Central memory CD4-positive, alpha-beta T cell (primary cell): ENCODE data around the gene SLC25A39.
"Not testable (repeated sequence)": the region's sequence is repeated elsewhere in the genome, so short reads cannot be mapped to it uniquely, and the experiment has no call there.

ENCODE experiments used
- DNase-seq: peaks from one replicate; pipeline ENCODE4 v3.0.0; 2022
- total RNA-seq, 3 experiments: gene quantifications; one replicate each; lab custom pipeline; 2026; lab: John Stamatoyannopoulos, UW

The SLC25A39 gene
- total RNA-seq, result 57.9 to 161 (median 72.6) reads per million in 3 experiments

DNA sequence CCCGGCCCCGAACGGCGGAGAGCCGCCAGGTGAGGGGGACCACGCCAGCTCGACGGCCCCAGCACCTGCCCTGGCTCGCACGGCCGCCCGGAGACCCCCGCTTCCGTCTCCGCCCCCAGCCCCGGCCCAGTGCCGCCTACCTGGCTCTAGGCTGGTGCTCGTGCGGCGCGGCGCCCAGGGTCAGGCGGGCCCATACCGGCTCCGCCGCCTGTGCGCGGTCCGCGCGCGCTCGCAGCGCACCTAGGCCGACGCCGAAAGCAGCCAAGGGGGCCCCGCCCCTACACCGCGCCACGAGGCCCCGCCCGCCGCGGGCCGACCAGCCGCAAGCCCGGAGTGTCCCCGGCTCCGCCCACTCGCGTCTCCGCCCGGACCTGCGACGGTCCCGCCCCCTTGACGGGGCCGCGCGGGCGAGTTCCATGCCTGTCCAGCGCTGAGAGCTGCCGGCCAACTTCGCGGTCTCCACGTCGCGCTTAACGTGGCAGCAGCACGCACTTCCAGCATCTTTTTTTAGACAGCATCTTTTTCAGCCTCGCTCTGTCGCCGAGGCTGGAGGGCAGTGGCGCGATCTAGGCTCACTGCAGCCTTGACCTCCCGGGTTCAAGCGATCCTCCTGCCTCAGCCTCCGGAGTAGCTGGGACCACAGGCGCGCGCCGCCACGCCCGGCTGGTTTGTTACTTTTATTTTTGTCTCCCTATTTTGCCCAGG, at the start of gene SLC25A39:
Gene SLC25A39, minus strand, starts transcription at position 253 of the 705 bp plus-strand sequence. CDS start 1,261 bp downstream, outside the sequence.
- peak; percentile 93 for DNase-seq

DNA sequence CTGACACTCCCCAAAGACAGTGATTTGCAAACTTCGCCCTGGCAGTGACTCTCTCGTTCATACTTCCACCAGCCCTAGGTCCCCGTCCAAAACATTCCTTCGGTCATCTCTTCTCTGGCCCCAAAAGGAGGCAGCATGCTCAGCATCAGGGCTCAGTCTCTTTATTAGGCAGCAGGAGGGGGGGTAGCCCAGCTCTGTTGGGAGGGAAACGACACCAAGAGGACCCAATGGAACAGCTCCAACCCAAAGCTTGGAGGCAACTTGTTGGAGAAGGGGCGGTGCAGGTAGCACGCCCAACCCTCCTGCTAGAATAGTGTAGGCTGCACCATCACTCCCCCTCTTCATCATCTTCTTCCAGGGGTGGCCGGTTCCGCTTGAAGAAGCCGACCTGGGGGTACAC, 47.4 kb upstream of the SLC25A39 start:
- DNase-seq, result no peak

DNA sequence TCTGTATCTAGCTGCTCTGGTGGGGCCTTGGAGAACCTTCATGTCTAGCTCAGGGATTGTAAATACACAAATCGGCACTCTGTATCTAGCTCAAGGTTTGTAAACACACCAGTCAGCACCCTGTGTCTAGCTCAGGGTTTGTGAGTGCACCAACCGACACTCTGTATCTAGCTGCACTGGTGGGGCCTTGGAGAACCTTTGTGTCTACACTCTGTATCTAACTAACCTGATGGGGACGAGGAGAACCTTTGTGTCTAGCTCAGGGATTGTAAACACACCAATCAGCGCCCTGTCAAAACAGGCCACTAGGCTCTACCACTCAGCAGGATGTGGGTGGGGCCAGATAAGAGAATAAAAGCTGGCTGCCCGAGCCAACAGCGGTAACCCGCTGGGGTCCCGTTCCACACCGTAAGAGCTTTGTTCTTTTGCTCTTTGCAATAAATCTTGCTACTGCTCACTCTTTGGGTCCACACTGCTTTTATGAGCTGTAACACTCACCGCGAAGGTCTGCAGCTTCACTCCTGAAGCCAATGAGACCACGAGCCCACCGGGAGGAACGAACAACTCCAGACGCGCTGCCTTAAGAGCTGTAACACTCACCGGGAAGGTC, 44.9 kb upstream of the SLC25A39 start:
- not testable (repeated sequence) for DNase-seq

GRCh38 chr17:44368391-44369243, 44.0 kb upstream of the SLC25A39 start:
- DNase-seq, result not testable (repeated sequence)

DNA sequence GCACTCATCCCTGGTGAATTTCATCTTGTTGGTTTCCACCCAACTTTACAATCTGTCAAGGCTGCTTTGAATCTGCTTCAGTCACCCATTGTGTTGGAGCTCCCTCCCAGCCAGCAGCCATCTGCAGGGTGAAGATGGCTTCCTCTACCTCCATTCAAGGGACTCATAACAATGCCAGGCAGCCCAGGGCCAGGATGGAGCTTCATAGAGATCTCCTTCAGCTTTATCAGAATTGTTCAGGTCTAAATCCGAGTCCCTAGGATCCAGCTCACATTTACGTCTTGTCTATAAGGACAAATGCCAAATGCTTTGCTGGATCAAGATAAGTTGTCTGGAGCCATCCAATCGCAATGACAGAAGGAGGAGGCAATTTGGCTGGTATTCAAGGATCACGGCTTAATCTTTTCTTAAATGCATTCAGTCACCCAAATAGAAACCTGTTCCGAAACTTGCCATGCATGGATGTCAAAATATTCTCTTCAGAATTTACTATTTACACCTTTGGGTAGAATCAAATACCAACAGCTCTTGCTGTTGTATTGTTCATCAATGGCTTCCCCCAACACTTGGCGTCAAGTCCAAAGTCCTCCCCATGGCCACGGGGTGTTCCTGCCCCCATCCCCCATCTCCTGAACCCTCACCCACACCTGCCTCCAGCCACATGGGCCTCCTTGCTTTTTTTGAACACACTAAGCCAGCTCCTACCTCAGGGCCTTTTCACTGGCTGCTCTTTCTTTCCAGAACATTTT, 42.8 kb upstream of the SLC25A39 start:
- DNase-seq, result no peak

DNA sequence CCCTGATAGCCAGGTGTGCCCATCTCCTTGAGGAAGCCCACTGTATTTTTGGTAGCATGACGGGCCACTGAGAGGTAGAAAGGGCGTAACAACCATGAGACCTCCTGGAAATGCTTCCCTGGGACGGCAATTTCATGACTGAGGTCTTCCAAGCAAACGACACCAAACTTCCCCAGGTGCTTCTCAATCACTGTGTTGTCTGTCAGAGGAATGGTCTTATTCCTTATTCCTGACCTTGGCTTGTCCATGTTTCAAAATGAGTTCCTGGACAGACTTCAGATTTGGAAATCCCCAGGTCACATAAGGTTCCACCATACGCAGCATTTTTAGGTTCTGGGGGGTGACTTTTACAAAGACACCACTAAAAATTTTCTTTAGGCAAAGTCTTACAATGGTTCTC, 40.4 kb upstream of the SLC25A39 start:
- DNase-seq, result not testable (repeated sequence)

DNA sequence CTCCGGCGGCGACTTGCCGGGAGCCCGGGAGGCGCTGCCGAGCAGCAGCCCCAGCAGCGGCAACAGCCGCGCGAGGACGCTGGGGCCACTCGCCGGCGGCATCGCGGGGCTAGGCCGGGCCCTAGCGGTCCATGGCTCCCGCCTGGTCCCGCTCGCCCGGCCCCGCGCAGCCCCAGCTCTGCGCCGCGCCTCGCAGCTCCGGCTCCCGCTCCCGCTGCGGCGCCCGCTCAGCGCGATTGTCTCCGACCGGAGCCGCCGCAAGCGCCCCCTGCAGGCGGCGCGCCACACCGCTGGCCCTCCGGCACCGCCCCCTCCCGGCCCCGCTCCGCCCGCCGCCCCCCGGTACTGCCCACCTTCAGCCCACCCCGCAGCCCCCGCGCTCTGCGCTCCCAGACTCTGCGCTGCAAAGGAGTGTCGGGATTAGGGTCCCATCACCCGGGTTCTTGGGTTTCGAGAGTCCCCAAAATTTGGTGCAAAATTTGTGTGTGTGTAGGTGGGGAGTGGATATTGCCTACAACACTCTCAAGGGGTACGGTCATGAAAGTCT, 39.1 kb upstream of the SLC25A39 start, which contains the start of gene FAM171A2:
Gene FAM171A2, minus strand, starts transcription at position 241 of the 547 bp plus-strand sequence. Its CDS starts 139 bp downstream, at position 102.
- DNase-seq, result peak; percentile 63

DNA sequence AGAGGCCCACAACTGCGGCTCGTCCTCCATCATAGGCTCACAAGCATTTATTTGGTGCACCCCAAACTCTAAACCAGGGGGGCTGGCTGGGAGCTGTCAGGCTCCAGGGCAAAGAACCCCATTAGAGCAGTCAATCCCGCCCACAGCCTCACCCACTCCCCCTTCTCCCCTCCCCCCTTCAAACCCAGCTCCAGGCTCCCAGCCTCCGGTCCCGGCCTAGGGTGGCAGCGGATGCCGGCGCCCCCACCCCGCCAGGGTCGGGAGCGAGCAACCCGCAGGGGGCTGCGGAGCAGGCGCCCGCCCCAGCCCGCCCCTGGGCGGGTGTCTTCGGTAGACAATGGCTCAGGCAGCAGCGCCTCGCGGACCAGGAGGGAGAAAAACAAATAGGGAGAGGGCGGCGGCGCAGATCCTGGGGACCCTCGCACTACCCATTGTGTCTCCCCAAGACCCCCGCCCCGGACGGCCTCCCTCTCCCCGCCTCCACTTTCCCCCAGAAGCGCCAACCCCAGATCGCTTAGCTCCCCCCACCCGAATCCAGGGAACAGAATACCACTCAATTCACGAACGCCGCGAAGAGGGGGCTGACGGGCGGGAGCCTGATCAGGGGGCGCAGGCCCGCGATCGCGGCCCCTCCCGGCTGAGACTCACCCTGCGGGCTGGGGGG, 38.5 kb upstream of the SLC25A39 start:
- no peak for DNase-seq

DNA sequence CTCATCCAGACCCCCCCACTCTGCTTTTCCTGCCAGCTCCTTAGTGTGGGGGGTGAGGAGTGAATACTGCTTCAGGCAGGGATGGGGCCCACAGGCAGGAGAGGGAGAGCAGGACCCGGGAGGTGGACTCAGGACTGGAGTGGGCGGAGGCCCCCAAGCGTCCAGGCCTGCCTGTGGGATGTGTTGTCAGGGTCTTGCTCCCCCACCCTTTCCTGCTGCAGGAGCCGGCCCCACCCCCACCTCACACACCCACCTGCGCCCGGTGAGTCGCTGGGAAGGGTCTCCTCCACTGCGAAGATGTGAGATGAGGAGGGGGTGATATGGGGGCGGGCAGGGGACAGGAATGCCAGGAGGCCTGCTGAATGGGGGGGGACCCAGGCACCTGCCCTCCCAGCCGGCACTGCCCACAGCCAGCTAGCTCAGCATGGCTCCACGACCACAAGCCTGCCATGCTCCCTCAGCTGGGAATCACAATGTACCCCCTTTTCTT, 37.9 kb upstream of the SLC25A39 start:
- DNase-seq, result no peak

DNA sequence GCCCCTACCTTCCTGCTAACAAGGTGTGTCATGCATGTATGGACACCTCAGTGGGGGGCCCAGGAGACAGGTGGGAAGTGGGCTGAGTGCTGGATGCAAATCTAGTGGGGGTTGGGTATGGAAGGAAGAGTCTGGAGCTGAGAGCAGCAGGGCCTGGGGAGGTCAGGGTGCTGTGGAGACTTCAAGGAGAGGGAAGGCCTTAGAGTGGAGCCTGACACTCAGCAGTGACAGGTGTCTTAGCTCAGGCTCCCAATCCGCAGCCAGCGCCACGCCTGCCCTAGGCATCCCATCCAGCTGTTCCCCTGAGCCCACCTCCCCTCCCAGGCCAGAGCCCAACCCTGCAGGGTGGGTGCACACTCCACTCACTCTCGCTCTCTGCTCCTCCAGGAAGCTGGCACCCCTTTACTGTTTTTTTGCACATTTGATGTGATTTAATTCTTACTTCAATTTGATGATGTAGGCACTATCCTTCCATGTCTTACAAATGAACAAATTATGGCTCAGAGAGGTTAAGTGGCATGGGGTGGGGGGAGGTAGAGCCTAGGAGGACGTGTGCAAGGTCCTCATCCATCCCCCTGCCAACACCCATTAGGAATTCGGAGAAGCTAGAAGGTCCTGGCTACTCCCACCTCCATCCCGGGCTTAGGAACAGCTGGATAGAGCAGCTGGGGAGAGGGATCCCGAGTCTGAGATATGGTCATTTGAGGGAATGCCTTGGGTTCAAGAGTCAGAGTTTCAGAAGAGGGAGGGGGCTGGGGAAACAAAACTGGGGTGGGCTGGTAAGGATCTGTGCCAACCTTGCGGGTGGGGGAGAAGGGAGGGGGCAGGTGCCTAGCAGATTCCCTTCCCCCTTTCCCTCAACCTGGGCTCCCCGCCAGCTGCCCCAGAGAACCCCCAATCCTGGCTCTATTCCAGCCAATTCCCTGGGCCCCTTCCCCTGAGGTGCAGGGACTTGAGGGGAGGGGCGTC, 37.0 kb upstream of the SLC25A39 start:
- DNase-seq, result no peak

DNA sequence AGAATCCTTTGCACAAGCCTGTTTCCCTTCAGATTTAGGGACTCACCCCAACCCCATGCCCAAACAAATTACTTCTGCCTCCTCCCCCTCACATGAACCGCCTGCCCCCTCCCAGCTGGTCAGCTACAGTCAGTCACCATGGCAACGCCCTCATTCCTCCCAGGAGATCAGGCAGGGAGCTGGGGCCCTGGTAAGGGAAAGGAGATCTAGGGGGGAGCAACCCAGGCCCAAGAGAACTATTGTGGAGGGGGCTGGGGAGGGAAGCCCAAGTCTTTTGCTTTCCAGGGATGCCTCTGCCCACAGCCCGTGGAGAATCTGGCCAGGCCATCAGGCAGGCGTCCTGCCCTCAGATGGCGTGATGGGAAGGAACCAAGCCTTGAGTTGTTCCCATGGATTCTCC, 36.2 kb upstream of the SLC25A39 start:
- no peak for DNase-seq

DNA sequence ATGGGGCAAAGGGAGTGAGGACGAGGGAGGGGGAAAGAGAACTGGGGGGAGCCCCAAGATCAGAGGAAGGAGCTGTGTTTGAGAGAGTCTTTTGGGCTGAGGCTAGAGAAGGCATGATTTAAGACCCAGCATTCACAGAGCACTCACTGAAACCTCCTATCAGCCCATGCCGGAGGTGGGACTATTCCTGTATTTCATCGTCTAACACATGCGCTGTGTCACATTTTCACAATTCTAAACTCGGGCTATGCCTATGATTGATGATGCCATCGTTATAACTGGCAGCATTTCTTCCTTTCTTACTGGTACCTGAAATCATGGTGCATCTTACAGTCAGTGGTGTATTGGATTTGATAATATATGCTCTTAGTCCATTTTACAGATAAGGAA, 35.5 kb upstream of the SLC25A39 start:
- no peak for DNase-seq

- no peak for DNase-seq
Observed at GRCh38 chr17:44359458-44360143, 35.0 kb upstream of the SLC25A39 start.

- no peak for DNase-seq
Observed at GRCh38 chr17:44359006-44359405, 34.4 kb upstream of the SLC25A39 start.

- no peak for DNase-seq
Observed at GRCh38 chr17:44358066-44358465, 33.4 kb upstream of the SLC25A39 start.

DNA sequence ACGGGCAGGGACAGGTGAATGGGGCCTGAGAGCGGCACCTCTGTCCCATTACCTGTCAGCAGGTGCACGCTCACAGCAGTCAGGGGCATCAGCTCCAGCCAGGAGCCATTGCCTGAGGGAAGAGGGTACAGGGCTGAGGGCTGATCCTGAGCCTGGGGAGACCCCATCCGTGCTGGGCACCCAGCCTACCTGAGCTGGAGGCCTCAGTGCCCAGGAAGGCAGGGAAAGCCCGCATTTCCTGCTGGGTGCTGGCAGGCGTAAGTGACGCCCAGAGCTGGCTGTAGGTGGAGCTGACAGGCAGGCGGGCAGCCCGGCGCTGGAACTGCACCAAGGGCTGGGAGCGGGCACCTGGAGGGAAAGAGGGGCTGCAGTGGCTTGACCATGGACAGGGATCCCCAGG, 31.6 kb upstream of the SLC25A39 start:
- DNase-seq, result no peak

DNA sequence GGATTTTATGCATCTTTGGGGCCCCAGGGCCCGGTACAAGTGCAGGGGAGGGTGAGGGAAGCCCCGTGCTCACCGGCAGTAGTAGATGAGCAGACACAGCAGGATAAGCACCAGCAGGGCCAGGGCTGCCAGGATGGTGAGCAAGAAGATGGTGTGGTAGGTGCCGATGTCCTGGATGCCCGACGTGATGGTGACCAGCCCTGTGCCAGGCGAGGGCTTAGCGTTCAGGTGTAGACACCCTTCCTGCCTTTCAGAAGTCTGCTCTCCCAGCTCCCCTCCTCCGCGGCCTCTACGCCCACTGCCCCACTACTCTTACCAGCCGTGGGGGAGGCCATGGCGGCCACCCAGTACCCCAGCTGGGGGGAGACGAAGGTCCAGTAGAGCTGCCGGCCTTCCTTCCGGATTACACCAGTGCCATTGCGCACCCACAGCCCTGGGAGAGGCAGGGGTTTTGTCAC, 31.0 kb upstream of the SLC25A39 start:
- no peak for DNase-seq

DNA sequence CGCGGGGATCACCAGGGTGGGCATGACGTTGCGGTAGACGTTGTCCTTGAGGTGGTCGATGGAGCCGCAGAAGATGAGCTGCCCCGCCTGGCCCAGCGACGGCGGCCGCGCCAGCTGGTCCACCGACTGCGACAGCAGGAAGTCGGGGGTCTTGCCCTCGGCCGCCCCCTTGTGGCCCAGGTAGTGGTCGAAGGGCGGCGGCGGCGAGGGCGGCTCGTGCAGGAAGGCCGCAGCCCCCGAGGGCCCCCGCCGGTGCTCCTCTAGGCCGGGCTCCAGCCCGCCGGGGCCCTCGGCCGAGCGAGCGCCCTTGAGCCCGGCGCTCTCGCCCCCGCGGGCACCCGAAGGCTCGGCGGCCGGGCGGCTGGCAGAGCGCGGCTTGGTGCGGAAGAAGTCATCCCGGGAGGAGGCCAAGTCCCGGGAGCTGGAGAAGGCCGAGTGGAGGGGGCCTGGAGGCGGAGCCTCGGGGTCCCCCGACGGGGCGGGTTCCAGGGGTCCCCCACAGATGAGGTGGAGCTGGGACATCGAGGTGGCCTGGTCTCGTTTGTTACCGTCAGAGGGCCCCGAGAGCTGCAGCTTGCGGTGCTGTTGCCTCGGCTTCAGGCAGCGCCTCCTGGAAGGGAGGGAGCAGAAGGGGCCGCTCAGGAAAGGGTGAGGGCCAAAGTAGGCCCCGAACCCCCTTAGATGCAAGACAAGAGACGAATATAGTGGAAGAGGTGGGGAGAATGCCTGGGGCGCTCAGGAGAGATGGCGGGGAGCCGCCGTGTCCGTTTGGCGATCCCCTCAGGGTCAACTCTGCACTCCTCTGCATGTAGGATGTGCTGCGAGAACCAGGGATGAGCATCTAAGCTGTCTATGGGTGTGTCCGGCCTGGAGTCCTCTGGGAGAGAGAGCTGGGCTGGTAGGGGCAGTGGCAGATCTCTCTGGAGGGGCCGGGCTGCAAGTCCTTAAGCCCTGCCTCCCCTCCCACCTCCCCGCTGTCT, 30.2 kb upstream of the SLC25A39 start:
- peak; percentile 26 for DNase-seq
